ENCODE measurements around the gene FUT4.

Gene FUT4

DNA sequence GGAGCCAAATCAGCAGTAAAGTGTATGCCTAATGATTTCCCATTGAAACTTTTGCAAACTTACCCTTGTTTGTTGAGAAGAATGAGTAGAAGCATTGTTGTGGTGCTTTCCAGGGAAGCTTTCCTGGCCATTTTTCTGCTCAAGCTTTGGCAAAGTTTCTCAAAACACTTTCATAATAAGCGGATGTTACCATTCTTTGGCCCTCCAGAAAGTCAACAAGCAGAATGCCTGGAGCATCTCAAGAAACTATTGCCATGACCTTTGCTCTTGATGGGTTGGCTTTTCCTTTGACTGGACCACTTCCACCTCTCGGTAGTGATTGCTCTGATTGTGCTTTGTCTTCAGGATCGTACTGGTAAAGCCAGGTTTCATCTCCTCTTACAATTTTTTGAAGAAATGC is 34.1 kb downstream of the FUT4 start:
- no peak overlapping the region for H3K4me3 ChIP-seq (ENCODE audit: low read length)
- H3K4me1 ChIP-seq (ENCODE audit: control insufficient read depth, insufficient read depth, low read length) = no peaks in the 10 kb centered on the region
- H3K9ac ChIP-seq (ENCODE audit: low read length) = no peak overlapping the region
- no peaks in the 10 kb centered on the region for H3K9me3 ChIP-seq (ENCODE audit: control insufficient read depth, low read length)
- H3K27me3 ChIP-seq (ENCODE audit: control insufficient read depth, insufficient read depth, low read length) = no peaks in the 10 kb centered on the region
- H3K36me3 ChIP-seq (ENCODE audit: control insufficient read depth, insufficient read depth, low read length) = no peaks in the 10 kb centered on the region

DNA sequence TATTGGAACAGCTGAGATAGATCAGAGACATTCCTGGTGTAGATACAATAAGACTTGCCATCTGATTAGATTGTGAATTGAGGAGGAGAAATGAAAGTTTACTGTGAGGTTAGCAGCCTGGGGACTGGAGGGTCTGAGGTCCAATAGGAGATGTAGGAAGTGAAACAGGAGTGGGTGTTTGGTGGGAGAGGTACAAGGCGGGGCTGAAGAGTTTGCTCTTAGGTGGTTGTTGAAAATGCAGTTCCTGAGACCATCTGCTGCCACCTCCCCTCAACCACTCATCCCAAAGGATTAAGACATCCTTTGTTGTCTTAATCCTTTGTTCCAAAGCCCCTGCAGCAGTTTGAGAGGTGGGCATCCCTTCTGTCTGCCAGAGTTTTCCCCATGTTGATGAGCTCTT is 38.2 kb downstream of the FUT4 start:
- no peaks in the 10 kb centered on the region for H3K4me1 ChIP-seq (ENCODE audit: control insufficient read depth, insufficient read depth, low read length)
- H3K9me3 ChIP-seq (ENCODE audit: control insufficient read depth, low read length) = no peaks in the 10 kb centered on the region
- no peaks in the 10 kb centered on the region for H3K36me3 ChIP-seq (ENCODE audit: control insufficient read depth, insufficient read depth, low read length)
- H3K4me3 ChIP-seq (ENCODE audit: low read length) = no peak overlapping the region
- H3K9ac ChIP-seq (ENCODE audit: low read length) = no peak overlapping the region
- no peaks in the 10 kb centered on the region for H3K27me3 ChIP-seq (ENCODE audit: control insufficient read depth, insufficient read depth, low read length)

DNA sequence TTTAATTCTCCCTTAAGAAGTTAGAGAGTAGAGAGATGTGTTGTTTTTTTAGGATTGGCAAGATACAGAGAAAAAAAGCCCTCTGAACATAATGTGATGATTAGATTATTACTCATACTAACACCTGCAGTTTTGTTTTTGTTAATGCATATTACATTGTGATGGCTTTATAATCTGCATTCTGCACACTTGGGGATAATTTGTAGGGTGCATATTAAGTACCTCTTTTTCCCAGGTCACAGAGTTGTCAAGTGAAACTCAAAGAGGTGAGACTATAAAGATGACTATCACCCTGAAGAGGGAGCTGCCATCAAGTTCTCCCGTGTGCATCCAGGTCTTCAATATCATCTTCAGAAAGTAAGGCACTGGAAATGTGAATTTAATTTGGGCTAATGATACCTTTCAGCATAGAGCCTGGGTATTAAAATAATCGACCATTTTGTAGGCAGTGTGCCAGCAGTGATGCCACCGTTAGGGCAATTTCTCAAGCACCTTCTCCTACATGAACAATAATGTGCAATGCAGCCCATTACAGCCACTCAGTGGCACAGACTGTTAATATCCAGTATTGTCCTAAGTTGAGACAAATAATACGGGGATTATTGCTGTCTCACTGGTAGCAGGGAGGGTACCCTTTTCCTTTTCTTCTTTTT is 39.6 kb downstream of the FUT4 start:
- Histone ChIP-seq H3K4me3 (ENCODE audit: low read length) (no peak overlapping the region), H3K9ac (ENCODE audit: low read length) (no peak overlapping the region), H3K4me1 (ENCODE audit: control insufficient read depth, insufficient read depth, low read length) (no peaks in the 10 kb centered on the region), H3K27me3 (ENCODE audit: control insufficient read depth, insufficient read depth, low read length) (no peaks in the 10 kb centered on the region), H3K36me3 (ENCODE audit: control insufficient read depth, insufficient read depth, low read length) (no peaks in the 10 kb centered on the region), H3K9me3 (ENCODE audit: control insufficient read depth, low read length) (no peaks in the 10 kb centered on the region)

DNA sequence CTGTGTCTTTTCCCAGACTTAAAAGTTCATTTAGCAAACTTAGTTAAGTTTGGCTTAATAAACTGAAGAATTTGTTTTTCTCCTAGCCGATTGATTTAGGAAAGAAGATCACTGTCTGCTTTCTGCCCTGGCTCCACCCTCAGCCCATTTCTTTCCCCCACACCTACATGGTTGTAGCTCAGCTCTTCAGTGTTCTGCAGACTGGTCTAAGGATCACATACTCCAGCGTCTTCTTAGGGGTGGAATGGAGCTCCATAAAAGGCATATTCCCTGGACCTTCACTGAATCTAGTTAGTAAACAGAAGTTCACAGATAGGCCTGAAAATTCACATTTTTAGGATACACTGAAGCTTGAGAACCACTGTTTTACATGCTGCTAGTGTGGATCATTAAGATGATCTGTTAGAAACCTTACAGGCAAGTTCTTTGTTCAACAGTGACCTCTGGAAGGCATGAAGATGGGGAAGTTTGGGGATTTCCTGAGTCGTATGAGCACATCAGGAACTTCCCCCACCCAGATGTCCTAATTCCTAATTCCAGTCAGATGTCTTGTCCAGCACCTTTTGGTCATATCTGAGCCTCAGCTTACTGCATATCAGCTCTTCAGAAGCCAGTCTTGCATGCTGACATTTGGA is 40.3 kb downstream of the FUT4 start:
- H3K4me1 ChIP-seq (ENCODE audit: control insufficient read depth, insufficient read depth, low read length) = no peaks in the 10 kb centered on the region
- H3K27me3 ChIP-seq (ENCODE audit: control insufficient read depth, insufficient read depth, low read length) = no peaks in the 10 kb centered on the region
- H3K9me3 ChIP-seq (ENCODE audit: control insufficient read depth, low read length) = no peaks in the 10 kb centered on the region
- H3K36me3 ChIP-seq (ENCODE audit: control insufficient read depth, insufficient read depth, low read length) = no peaks in the 10 kb centered on the region
- no peak overlapping the region for H3K9ac ChIP-seq (ENCODE audit: low read length)
- no peak overlapping the region for H3K4me3 ChIP-seq (ENCODE audit: low read length)

DNA sequence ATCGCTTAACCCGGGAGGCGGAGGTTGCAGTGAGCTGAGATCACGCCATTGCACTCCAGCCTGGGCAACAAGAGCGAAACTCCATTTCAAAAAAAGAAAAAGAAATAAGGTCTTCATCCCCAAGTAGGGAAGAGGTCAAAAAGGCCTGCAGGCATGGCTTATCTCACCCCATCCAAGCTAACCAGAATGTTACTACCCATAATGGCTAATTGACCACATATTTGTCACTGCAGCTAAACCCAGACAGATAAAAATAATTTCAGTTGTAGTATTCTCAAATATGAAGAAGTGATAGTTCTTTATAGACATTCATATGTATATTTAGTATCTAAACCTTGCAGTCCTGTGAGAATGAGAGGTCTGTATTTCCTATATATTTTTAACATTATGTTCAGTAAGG is 41.3 kb downstream of the FUT4 start:
- no peaks in the 10 kb centered on the region for H3K4me1 ChIP-seq (ENCODE audit: control insufficient read depth, insufficient read depth, low read length)
- H3K9ac ChIP-seq (ENCODE audit: low read length) = no peak overlapping the region
- no peak overlapping the region for H3K4me3 ChIP-seq (ENCODE audit: low read length)
- no peaks in the 10 kb centered on the region for H3K36me3 ChIP-seq (ENCODE audit: control insufficient read depth, insufficient read depth, low read length)
- H3K9me3 ChIP-seq (ENCODE audit: control insufficient read depth, low read length) = no peaks in the 10 kb centered on the region
- H3K27me3 ChIP-seq (ENCODE audit: control insufficient read depth, insufficient read depth, low read length) = no peaks in the 10 kb centered on the region

DNA sequence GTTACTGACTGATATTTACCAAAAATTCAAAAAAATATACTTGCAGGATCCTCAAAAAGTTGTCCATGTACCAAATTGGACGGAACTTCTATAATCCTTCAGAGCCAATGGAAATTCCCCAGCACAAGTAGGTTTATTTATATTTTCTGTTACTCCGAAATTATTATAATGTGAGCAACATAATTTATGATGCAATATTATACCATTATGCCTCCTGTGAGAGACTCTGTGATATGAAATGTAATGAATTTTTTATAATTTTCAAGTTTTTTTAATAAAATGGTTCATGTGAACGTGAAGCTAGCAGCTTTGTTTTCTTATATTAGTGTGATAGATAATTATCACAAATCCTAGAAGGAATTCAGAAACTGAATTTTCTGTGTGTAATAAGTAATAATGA is 41.7 kb downstream of the FUT4 start:
- Histone ChIP-seq H3K9me3 (ENCODE audit: control insufficient read depth, low read length) (no peaks in the 10 kb centered on the region), H3K4me1 (ENCODE audit: control insufficient read depth, insufficient read depth, low read length) (no peaks in the 10 kb centered on the region), H3K9ac (ENCODE audit: low read length) (no peak overlapping the region), H3K4me3 (ENCODE audit: low read length) (no peak overlapping the region), H3K36me3 (ENCODE audit: control insufficient read depth, insufficient read depth, low read length) (no peaks in the 10 kb centered on the region), H3K27me3 (ENCODE audit: control insufficient read depth, insufficient read depth, low read length) (no peaks in the 10 kb centered on the region)

DNA sequence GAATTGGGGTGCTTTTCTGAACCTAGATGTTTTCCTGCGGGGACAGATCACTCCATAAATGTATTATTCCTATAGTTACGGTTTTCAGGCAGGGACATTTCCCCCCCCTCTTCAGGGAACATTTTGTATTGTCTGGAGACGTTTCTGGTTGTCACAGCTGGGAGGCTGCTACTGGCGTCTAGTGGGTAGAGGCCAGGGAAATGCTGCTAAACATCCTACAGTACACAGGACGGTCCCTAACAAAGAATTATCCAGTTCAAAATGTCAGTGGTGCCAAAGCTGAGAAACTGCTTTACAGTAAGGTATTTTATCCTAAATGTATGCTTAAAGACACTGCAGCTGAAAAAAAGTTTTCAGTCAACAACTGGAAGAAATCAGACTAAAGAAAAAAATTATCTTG is 42.8 kb downstream of the FUT4 start:
- Histone ChIP-seq H3K9ac (ENCODE audit: low read length) (no peak overlapping the region), H3K27me3 (ENCODE audit: control insufficient read depth, insufficient read depth, low read length) (no peaks in the 10 kb centered on the region), H3K4me1 (ENCODE audit: control insufficient read depth, insufficient read depth, low read length) (no peaks in the 10 kb centered on the region), H3K36me3 (ENCODE audit: control insufficient read depth, insufficient read depth, low read length) (no peaks in the 10 kb centered on the region), H3K4me3 (ENCODE audit: low read length) (no peak overlapping the region), H3K9me3 (ENCODE audit: control insufficient read depth, low read length) (no peaks in the 10 kb centered on the region)

DNA sequence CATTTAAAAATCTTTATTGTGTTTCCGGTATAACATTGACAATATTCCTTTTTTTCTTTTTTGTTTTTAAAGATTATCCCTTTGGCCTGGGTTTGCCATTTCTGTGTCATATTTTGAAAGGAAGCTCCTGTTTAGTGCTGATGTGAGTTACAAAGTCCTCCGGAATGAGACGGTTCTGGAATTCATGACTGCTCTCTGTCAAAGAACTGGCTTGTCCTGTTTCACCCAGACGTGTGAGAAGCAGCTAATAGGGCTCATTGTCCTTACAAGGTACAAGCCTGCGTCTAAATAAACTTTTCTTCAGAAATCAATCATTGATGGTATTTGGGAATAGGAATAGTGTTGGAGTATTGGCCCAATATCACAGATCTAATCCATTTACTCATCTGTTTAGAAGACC is 43.3 kb downstream of the FUT4 start:
- Histone ChIP-seq H3K36me3 (ENCODE audit: control insufficient read depth, insufficient read depth, low read length) (no peaks in the 10 kb centered on the region), H3K27me3 (ENCODE audit: control insufficient read depth, insufficient read depth, low read length) (no peaks in the 10 kb centered on the region), H3K9ac (ENCODE audit: low read length) (no peak overlapping the region), H3K4me3 (ENCODE audit: low read length) (no peak overlapping the region), H3K4me1 (ENCODE audit: control insufficient read depth, insufficient read depth, low read length) (no peaks in the 10 kb centered on the region), H3K9me3 (ENCODE audit: control insufficient read depth, low read length) (no peaks in the 10 kb centered on the region)

DNA sequence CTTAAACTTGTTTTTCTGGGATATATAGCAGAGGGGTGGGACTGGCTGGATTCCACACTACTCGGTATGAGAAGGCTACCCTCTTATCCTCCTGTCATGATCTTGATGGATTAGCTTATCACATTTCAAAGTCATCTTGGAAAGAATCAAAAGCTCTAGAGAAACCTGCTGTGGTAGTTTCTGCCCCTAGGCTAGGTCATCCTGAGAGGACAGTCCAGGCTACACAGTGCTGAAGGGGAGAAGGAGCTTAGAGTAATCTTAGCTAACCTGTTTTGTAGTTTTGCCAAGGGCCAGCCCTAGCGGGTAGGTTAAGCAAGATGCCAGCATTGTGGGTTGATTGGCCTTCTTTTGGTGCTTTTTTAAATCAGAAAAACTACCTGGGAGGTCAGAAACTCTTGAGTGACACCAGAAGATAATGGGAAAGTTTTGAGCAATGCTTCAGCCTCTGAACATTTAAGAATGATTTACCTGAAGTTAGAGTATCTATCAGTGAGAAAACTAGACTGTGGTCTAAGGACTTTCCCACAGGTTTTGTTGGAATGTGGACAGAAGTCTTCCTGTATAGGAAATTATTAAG is 44.7 kb downstream of the FUT4 start:
- Histone ChIP-seq H3K4me3 (ENCODE audit: low read length) (no peak overlapping the region), H3K4me1 (ENCODE audit: control insufficient read depth, insufficient read depth, low read length) (no peaks in the 10 kb centered on the region), H3K9ac (ENCODE audit: low read length) (no peak overlapping the region), H3K36me3 (ENCODE audit: control insufficient read depth, insufficient read depth, low read length) (no peaks in the 10 kb centered on the region), H3K9me3 (ENCODE audit: control insufficient read depth, low read length) (no peaks in the 10 kb centered on the region), H3K27me3 (ENCODE audit: control insufficient read depth, insufficient read depth, low read length) (no peaks in the 10 kb centered on the region)

DNA sequence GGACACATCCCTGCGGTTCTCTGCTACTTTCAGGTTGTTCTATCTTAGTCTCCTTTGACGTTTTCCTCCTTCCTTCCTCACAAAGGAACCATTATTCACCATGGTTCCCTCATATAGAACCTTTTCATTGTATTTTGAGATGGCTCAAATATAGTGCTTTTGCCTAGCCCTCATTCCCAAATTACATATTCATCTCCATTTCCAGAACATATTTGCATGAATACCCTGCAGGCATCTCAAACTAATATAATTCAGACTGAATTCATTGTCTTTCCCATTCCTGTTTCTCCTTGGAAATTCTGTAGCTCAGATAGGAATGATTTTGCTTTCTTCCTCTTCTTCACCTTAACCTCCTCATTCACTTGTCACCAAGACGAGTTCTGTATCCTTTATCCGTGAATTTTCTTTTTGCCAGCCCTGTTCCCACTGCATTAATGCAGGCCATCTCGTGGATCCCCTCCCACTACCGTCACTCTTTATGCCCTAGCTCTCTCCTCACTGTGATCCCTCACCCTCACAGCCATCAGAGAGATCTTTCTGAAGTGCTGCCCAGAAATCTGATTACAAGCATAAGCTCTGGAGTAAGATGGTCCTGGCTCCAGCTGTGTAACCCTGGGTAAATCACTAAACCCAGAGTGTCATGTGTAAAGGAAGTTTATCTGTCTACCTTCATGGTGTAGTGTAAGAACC is 46.8 kb downstream of the FUT4 start:
- Histone ChIP-seq H3K27me3 (ENCODE audit: control insufficient read depth, insufficient read depth, low read length) (no peaks in the 10 kb centered on the region), H3K9ac (ENCODE audit: low read length) (no peak overlapping the region), H3K36me3 (ENCODE audit: control insufficient read depth, insufficient read depth, low read length) (no peaks in the 10 kb centered on the region), H3K4me3 (ENCODE audit: low read length) (no peak overlapping the region), H3K4me1 (ENCODE audit: control insufficient read depth, insufficient read depth, low read length) (no peaks in the 10 kb centered on the region), H3K9me3 (ENCODE audit: control insufficient read depth, low read length) (no peaks in the 10 kb centered on the region)

DNA sequence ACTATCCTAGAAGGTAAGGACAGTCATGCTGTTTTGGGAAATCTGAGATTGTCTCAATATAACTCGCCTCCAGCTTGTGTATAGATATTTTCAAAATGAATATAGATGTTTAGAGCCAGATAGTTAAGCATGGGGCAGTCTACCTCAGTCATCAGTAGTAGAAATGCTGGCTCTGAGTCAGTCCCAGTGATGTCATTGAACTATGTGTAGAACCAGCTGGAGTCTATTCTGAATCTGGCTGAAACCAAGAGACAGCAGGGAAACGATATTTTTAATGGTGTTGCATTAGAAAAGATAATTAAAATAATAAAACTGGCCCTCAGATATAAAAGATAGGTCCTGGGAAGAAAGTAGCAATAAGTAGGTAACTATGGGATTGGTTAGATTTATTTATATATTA is 49.3 kb downstream of the FUT4 start:
- Histone ChIP-seq H3K27me3 (ENCODE audit: control insufficient read depth, insufficient read depth, low read length) (no peaks in the 10 kb centered on the region), H3K36me3 (ENCODE audit: control insufficient read depth, insufficient read depth, low read length) (no peaks in the 10 kb centered on the region), H3K9ac (ENCODE audit: low read length) (no peak overlapping the region), H3K4me3 (ENCODE audit: low read length) (no peak overlapping the region), H3K4me1 (ENCODE audit: control insufficient read depth, insufficient read depth, low read length) (no peaks in the 10 kb centered on the region), H3K9me3 (ENCODE audit: control insufficient read depth, low read length) (no peaks in the 10 kb centered on the region)

DNA sequence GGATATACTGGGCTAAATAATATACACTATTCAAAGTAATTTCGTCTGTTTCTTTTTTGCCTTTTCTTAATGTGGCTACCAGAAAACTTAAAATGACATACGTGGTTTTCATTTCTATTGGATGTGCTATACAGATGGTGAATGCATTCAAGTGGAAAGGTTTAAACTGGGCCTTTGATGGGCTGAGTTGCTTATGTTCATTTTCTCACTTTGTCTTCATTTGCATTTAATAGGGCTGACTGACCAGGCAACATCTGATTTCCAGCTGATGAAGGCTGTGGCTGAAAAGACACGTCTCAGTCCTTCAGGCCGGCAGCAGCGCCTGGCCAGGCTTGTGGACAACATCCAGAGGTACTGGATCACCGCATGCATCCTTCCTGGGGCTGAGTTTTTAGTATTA is 51.4 kb downstream of the FUT4 start:
- H3K9me3 ChIP-seq (ENCODE audit: control insufficient read depth, low read length) = no peaks in the 10 kb centered on the region
- no peaks in the 10 kb centered on the region for H3K4me1 ChIP-seq (ENCODE audit: control insufficient read depth, insufficient read depth, low read length)
- no peaks in the 10 kb centered on the region for H3K36me3 ChIP-seq (ENCODE audit: control insufficient read depth, insufficient read depth, low read length)
- H3K4me3 ChIP-seq (ENCODE audit: low read length) = no peak overlapping the region
- H3K9ac ChIP-seq (ENCODE audit: low read length) = no peak overlapping the region
- H3K27me3 ChIP-seq (ENCODE audit: control insufficient read depth, insufficient read depth, low read length) = no peaks in the 10 kb centered on the region

All from mucosa of stomach (tissue), 1 donor.